ENCODE measurements around the gene IRF2BP1. TPM values are rescaled to one million over a fixed set of nuclear protein-coding genes. Genes with fewer than 3 reads are reported as not detected.

Gene IRF2BP1
- total RNA-seq, 5 donors from 2014 or later (not counting 1 experiment from before 2014, with no cell fraction given), result 22.7 to 42.3 (median 38.0) TPM

DNA sequence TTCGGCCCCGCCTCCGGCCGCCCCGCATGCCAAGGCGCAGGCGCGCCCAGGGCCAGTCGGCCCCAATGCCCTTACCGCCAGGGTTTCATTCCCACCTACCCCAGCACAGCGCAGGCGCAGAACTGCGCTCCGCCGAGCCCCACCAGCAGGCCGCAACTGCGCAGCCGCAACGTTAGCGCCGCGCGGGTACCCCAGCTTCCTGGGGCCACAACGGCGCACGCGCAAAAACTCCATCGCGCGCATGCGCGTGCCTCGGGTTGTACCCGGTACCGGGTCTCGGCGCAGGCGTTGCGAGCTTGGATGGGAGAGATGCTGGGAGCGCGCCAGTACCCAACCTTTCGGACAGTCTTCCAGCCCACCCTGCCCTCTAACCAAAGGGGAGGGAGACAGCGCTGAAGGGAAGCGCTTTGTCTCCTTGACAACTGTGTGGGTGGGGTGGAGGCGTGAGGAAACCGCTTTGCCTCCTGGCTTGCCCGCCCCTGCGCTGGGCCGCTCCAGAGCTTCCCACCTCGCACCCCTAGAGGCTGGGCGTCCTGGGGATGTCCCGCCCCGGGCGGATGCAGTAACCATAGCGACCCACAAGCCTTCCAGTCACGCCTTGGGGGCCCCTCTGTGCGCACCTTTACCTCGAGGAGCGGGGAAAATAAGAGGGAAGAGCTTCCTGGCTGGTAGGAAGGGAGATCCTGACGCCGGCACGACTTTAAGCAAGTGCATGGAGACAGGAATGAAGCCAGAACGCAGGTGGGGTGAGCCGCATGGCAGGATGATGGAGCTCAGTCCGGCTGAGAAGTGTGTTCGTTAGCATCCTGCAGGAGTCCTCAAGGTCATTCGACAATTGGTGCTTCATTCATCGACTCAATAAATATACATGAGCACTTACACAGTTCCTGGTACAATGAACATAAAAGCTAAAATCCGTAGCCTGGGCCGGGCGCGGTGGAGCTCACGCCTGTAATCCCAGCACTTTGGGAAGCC, 17.0 kb upstream of the IRF2BP1 start:
- Histone ChIP-seq H3K4me1 (ENCODE audit: control insufficient read depth in 1 of 2, extremely low read depth in 1 of 2, insufficient read depth in 2 of 2, low read length in 2 of 2) (peaks cover 4 to 30% of the 10 kb centered on the region in 2 experiments), H3K4me3 (ENCODE audit: control insufficient read depth in 1 of 2, extremely low read depth in 1 of 2, low read length in 1 of 2) (peak overlapping the region; percentile 83 to 88), H3K27ac (ENCODE audit: low read length) (peak overlapping the region; percentile 78), H3K36me3 (ENCODE audit: control insufficient read depth in 2 of 2, extremely low read depth in 1 of 2, insufficient read depth in 1 of 2, low read length in 1 of 2) (peaks cover 0 to 20% of the 10 kb centered on the region in 2 donors), H3K9me3 (no peaks in the 10 kb centered on the region), H3K27me3 (replicated peaks in 1 of 2; ENCODE audit: control insufficient read depth in 2 of 2, extremely low read depth in 1 of 2, insufficient read depth in 2 of 2, low read length in 1 of 2) (peaks cover 0 to 8% of the 10 kb centered on the region in 2 experiments)
- H3K27me3 Mint-ChIP-seq, result peaks cover 0 to 4% of the 10 kb centered on the region in 2 donors
- DNase-seq, result peak; percentile 96 to 100 (median 99)
- peaks cover 16 to 25% (median 19%) of the 10 kb centered on the region in 3 donors for H3K4me1 Mint-ChIP-seq
- ATAC-seq (replicated peaks in 1 of 4), result peak; percentile 85 to 89 (median 86)
- 4% methylated on average over 62 of the region's 73 CpGs for WGBS (ENCODE audit: insufficient coverage)
- POLR2A ChIA-PET, result interaction anchor here (0.5 to 1.1 kb wide), 5 partner anchors 16 to 1243 kb away, joined by 3 to 12 read pairs (median 7); no protein-coding TSS in a partner anchor
- peak overlapping the region; percentile 86 to 89 for H3K27ac Mint-ChIP-seq
- peaks cover 21% of the 10 kb centered on the region for H3K36me3 Mint-ChIP-seq
- no peaks in the 10 kb centered on the region for H3K9me3 Mint-ChIP-seq
- CTCF ChIA-PET, result interaction anchor here (0.7 to 1.8 kb wide), 10 partner anchors 10 to 725 kb away, joined by 3 to 15 read pairs (median 4); partner anchors contain the start of genes BLOC1S3 (in 1 of the 2), CCDC61 (in 1 of the 2), IRF2BP1 (in 1 of the 2) and SIX5 (in 1 of the 2)
- H3K4me3 Mint-ChIP-seq, result peak overlapping the region; percentile 91 to 95 (median 93)

DNA sequence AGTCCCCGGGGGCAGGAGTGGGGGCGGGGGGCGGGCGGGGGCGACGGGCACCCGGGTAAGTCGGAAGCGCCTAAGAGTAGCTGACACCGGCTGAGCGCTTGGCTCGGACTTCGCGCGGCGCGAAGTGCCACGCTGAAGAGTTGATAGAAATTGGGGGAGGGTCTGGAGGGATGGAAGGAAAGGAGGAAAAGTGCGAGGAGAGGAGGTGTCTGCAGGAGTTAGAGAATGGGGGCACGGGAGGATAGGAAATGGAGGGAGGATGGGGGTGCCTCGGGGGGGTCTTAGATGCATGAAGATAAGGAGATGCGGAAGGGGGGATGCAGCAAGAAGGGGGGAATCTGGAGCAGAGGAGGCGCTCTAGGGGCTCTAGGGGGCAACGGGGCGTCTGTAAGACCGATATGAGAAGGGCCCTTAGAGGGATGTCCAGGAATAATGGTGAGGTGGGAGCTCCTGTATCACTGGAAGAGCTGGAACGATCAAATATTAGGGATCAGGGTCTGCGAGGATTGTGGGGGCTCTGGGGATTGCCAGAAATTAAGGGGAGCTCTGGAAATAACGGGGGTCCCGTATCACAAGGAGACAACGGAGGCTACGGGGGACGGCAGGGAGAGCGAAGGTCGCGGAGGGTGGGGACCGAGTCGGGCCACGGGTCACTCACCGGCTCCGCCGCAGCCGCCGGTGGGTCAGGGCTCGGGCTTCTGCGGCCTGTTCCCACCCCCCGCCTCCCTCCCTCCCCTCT, 16.1 kb upstream of the IRF2BP1 start, which contains the start of gene MYPOP:
Gene MYPOP, minus strand, starts transcription at position 702 of the 739 bp plus-strand sequence. CDS start 840 bp downstream, outside the sequence.
- ATAC-seq (replicated peaks in 1 of 4) (peak in 1 of 4 experiments; percentile 1), DNase-seq (peak in 2 of 35 experiments; percentile 13 to 14)
- Mint-ChIP-seq H3K27me3 (peaks cover 0 to 4% of the 10 kb centered on the region in 2 donors), H3K9me3 (no peaks in the 10 kb centered on the region), H3K4me3 (peak within 1 kb of the TSS; percentile 91 to 95 (median 93)), H3K36me3 (peaks cover 21% of the 10 kb centered on the region), H3K27ac (peak within 1 kb of the TSS; percentile 86 to 89), H3K4me1 (peaks cover 16 to 25% (median 19%) of the 10 kb centered on the region in 3 donors)
- POLR2A ChIA-PET, result interaction anchor here (0.6 to 1.1 kb wide), 3 partner anchors 15 to 621 kb away, joined by 3 to 7 read pairs (median 7); no protein-coding TSS in a partner anchor
- Histone ChIP-seq H3K4me1 (ENCODE audit: control insufficient read depth in 1 of 2, extremely low read depth in 1 of 2, insufficient read depth in 2 of 2, low read length in 2 of 2) (peaks cover 4 to 30% of the 10 kb centered on the region in 2 experiments), H3K27me3 (replicated peaks in 1 of 2; ENCODE audit: control insufficient read depth in 2 of 2, extremely low read depth in 1 of 2, insufficient read depth in 2 of 2, low read length in 1 of 2) (peaks cover 0 to 4% of the 10 kb centered on the region in 2 experiments), H3K4me3 (ENCODE audit: control insufficient read depth in 1 of 2, extremely low read depth in 1 of 2, low read length in 1 of 2) (peak within 1 kb of the TSS; percentile 83 to 88), H3K9me3 (no peaks in the 10 kb centered on the region), H3K27ac (ENCODE audit: low read length) (peak within 1 kb of the TSS; percentile 78), H3K36me3 (ENCODE audit: control insufficient read depth in 2 of 2, extremely low read depth in 1 of 2, insufficient read depth in 1 of 2, low read length in 1 of 2) (peaks cover 0 to 25% of the 10 kb centered on the region in 2 donors)
- under 1% methylated on average over 30 of the region's 47 CpGs for WGBS (ENCODE audit: insufficient coverage)
- CTCF ChIA-PET, result interaction anchor here (0.5 to 1.8 kb wide), 9 partner anchors 9 to 724 kb away, joined by 3 to 15 read pairs (median 4); partner anchors contain the start of genes BLOC1S3 (in 1 of the 2), CCDC61 (in 1 of the 2), SIX5 (in 1 of the 2) and SYMPK (in 1 of the 2)

DNA sequence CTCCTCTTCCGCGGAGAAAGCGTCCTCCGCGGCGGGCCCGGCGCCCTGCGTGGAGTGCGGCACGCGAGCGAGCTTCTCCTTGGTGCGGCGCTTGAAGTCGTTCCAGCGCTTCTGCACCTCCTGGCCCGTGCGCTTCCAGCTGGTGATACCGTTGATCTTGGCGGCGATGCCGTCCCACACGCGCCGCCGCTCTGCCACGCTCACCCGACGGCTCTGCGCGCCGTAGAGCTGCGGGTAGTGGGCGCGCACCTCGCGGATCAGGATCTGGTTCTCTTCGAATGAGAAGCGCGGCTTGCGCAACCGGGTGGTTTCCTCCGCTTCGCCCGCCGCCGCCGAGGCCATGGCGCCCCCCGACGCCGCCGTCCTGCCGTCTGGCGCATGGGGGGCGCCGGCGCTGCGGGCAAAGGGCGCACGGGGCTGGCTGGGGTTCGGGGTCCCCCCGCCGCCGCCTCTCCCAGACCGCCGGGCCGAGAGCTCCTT, 15.5 kb upstream of the IRF2BP1 start:
- H3K27ac Mint-ChIP-seq, result no peak overlapping the region
- WGBS (ENCODE audit: insufficient coverage), result 20% methylated on average over 69 of the region's 69 CpGs
- CTCF ChIA-PET, result interaction anchor here (0.5 to 1.3 kb wide), 7 partner anchors 9 to 201 kb away, joined by 3 to 8 read pairs (median 3); partner anchors contain the start of gene SIX5 (in 1 of the 2)

DNA sequence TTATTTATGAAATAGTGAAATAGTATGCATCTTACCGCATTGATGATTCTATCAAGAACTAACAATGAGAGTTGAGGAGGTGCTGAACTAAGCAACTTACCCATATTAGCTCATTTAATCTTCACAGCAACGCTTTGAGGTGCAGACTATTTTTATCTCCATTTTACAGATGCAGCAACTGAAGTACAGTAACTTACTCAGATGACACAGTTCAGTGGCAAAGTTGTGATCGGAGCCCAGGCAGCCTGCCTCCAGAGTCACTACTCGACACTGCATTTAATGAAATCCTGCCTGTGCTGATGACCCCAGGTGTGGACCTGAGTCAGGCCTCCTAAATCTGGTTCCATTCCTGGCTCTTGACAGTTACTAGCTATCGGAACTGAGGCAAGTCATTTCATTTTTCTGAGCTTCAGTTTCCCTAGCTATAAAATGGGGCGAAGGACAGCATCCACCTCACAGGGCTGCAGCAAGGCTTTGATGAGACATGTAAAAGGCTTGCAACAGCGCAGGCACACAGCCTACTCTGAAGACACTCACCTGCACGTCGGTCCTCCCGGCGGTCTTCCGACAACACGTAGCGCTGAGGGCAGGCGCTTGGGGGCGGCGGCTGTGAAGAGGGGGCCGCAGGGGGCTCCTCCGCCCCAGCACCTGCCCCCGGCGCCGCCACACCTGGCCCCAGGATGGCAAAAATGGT, 14.9 kb upstream of the IRF2BP1 start:
- peak overlapping the region; percentile 53 to 88 for H3K4me3 ChIP-seq (ENCODE audit: control insufficient read depth in 1 of 2, extremely low read depth in 1 of 2, low read length in 1 of 2)
- WGBS (ENCODE audit: insufficient coverage), result 90% methylated on average over 20 of the region's 22 CpGs
- H3K27me3 ChIP-seq (replicated peaks in 1 of 2; ENCODE audit: control insufficient read depth in 2 of 2, extremely low read depth in 1 of 2, insufficient read depth in 2 of 2, low read length in 1 of 2), result peaks cover 0 to 4% of the 10 kb centered on the region in 2 experiments
- no peaks in the 10 kb centered on the region for H3K27me3 Mint-ChIP-seq
- H3K4me1 Mint-ChIP-seq, result peaks cover 16 to 25% (median 19%) of the 10 kb centered on the region in 3 donors
- no peaks in the 10 kb centered on the region for H3K9me3 Mint-ChIP-seq
- peak overlapping the region; percentile 49 to 95 (median 65) for H3K4me3 Mint-ChIP-seq
- CTCF ChIA-PET, result interaction anchor here (0.5 to 1.2 kb wide), 5 partner anchors 8 to 201 kb away, joined by 3 to 8 read pairs (median 3); no protein-coding TSS in a partner anchor
- ATAC-seq (replicated peaks in 1 of 4) (no peak), DNase-seq (peak in 1 of 35 experiments; percentile 3)
- H3K4me1 ChIP-seq (ENCODE audit: control insufficient read depth in 1 of 2, extremely low read depth in 1 of 2, insufficient read depth in 2 of 2, low read length in 2 of 2), result peaks cover 4 to 30% of the 10 kb centered on the region in 2 experiments
- peaks cover 21% of the 10 kb centered on the region for H3K36me3 Mint-ChIP-seq
- no peak overlapping the region for H3K27ac Mint-ChIP-seq
- peaks cover 0 to 25% of the 10 kb centered on the region in 2 donors for H3K36me3 ChIP-seq (ENCODE audit: control insufficient read depth in 2 of 2, extremely low read depth in 1 of 2, insufficient read depth in 1 of 2, low read length in 1 of 2)
- no peak overlapping the region for H3K27ac ChIP-seq (ENCODE audit: low read length)
- POLR2A ChIA-PET, result interaction anchor here in 1 of 2 donors (0.6 kb wide), 1 partner anchor 69 kb away, joined by 16 read pairs; no protein-coding TSS in a partner anchor
- H3K9me3 ChIP-seq, result no peaks in the 10 kb centered on the region

More for the DNA sequence above, 15.5 kb upstream of the IRF2BP1 start:
- H3K4me1 Mint-ChIP-seq, result peaks cover 16 to 25% (median 19%) of the 10 kb centered on the region in 3 donors
- Histone ChIP-seq H3K27me3 (replicated peaks in 1 of 2; ENCODE audit: control insufficient read depth in 2 of 2, extremely low read depth in 1 of 2, insufficient read depth in 2 of 2, low read length in 1 of 2) (peaks cover 0 to 4% of the 10 kb centered on the region in 2 experiments), H3K27ac (ENCODE audit: low read length) (no peak overlapping the region), H3K36me3 (ENCODE audit: control insufficient read depth in 2 of 2, extremely low read depth in 1 of 2, insufficient read depth in 1 of 2, low read length in 1 of 2) (peaks cover 0 to 25% of the 10 kb centered on the region in 2 donors), H3K4me3 (ENCODE audit: control insufficient read depth in 1 of 2, extremely low read depth in 1 of 2, low read length in 1 of 2) (peak overlapping the region; percentile 53 to 88), H3K9me3 (no peaks in the 10 kb centered on the region), H3K4me1 (ENCODE audit: control insufficient read depth in 1 of 2, extremely low read depth in 1 of 2, insufficient read depth in 2 of 2, low read length in 2 of 2) (peaks cover 4 to 30% of the 10 kb centered on the region in 2 experiments)
- peak in 27 of 35 experiments; percentile 6 to 67 (median 34) for DNase-seq
- no peak for ATAC-seq (replicated peaks in 1 of 4)
- H3K36me3 Mint-ChIP-seq, result peaks cover 21% of the 10 kb centered on the region
- POLR2A ChIA-PET, result no interaction called here
- peak overlapping the region; percentile 28 to 95 (median 62) for H3K4me3 Mint-ChIP-seq
- H3K27me3 Mint-ChIP-seq, result peaks cover 0 to 1% of the 10 kb centered on the region in 2 donors
- no peaks in the 10 kb centered on the region for H3K9me3 Mint-ChIP-seq

DNA sequence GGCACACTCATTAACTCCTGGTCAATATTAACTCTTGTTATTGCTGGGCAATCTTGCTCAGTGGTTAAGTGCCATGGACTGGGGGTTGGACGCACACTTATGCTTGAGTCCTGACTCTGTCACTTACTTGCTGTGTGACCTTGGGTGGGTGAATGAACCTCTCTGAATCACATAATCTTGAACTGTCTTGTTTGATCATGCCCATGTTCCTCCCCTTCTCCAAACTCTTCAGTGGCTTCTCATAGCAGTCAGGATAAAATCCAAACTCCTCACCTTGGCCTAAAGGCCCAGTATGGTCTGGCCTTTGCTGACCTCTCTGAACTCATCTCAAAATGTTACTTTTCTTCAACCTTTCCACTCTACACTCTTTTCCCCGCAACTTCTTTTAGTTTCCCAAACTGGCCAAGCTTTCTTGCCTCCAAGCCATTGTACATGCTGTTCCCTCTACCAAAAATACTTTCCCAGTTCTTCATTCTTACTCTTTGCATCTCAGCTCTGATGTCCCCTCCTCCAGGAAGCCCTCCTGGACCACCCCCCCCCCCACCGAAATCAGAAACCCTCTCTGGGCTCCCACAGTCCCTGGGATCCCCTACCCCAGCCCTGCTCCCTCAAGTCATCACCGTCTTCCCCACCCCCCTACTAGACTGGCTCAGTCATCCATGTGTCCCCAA, 14.1 kb upstream of the IRF2BP1 start:
- H3K4me3 ChIP-seq (ENCODE audit: control insufficient read depth in 1 of 2, extremely low read depth in 1 of 2, low read length in 1 of 2), result no peak overlapping the region
- H3K27me3 ChIP-seq (replicated peaks in 1 of 2; ENCODE audit: control insufficient read depth in 2 of 2, extremely low read depth in 1 of 2, insufficient read depth in 2 of 2, low read length in 1 of 2), result no peaks in the 10 kb centered on the region
- H3K9me3 ChIP-seq, result no peaks in the 10 kb centered on the region
- Mint-ChIP-seq H3K36me3 (peaks cover 28% of the 10 kb centered on the region), H3K9me3 (no peaks in the 10 kb centered on the region), H3K27me3 (no peaks in the 10 kb centered on the region), H3K27ac (peak overlapping the region in 1 of 2 donors; percentile 10), H3K4me1 (peaks cover 16 to 25% (median 24%) of the 10 kb centered on the region in 3 donors), H3K4me3 (peak overlapping the region; percentile 49 to 95 (median 65))
- CTCF ChIA-PET, result interaction anchor here in 1 of 2 donors (1.2 kb wide), 1 partner anchor 83 kb away, joined by 3 read pairs; no protein-coding TSS in a partner anchor
- no peak for DNase-seq
- POLR2A ChIA-PET, result no interaction called here
- H3K4me1 ChIP-seq (ENCODE audit: control insufficient read depth in 1 of 2, extremely low read depth in 1 of 2, insufficient read depth in 2 of 2, low read length in 2 of 2), result peaks cover 4 to 30% of the 10 kb centered on the region in 2 experiments
- WGBS (ENCODE audit: insufficient coverage), result 100% methylated on average over 2 of the region's 4 CpGs
- no peak for ATAC-seq (replicated peaks in 1 of 4)
- no peak overlapping the region for H3K27ac ChIP-seq (ENCODE audit: low read length)
- H3K36me3 ChIP-seq (ENCODE audit: control insufficient read depth in 2 of 2, extremely low read depth in 1 of 2, insufficient read depth in 1 of 2, low read length in 1 of 2), result peaks cover 5 to 31% of the 10 kb centered on the region in 2 donors
